ENCODE measurements around the gene CD302.

DNA sequence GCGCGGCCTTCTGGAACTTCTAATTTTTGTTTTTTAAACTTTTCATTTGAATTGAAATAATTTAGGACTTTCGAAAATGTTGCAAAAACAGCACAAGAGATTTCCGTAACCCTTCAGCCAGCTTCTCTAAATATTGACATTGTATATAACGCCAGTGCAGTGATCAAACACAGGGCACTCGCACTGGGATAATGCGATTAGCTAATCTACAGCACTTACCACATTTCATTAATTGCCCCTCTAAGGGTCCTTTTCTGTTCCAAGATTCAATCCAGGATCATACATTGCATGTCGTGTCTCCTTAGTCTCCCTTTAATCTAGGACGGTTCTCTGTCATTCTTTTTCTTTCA, 343 bp upstream of the CD302 start:
- TF ChIP-seq, protein P1, sequence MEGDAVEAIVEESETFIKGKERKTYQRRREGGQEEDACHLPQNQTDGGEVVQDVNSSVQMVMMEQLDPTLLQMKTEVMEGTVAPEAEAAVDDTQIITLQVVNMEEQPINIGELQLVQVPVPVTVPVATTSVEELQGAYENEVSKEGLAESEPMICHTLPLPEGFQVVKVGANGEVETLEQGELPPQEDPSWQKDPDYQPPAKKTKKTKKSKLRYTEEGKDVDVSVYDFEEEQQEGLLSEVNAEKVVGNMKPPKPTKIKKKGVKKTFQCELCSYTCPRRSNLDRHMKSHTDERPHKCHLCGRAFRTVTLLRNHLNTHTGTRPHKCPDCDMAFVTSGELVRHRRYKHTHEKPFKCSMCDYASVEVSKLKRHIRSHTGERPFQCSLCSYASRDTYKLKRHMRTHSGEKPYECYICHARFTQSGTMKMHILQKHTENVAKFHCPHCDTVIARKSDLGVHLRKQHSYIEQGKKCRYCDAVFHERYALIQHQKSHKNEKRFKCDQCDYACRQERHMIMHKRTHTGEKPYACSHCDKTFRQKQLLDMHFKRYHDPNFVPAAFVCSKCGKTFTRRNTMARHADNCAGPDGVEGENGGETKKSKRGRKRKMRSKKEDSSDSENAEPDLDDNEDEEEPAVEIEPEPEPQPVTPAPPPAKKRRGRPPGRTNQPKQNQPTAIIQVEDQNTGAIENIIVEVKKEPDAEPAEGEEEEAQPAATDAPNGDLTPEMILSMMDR (IDR thresholded peaks at IDR 0.05) = no peak
- TF ChIP-seq POLR2AphosphoS5 (IDR thresholded peaks at IDR 0.05) (no peak), POLR2A (IDR thresholded peaks at IDR 0.05) (no peak), EP300 (IDR thresholded peaks at IDR 0.05; ENCODE audit: low read depth) (no peak)

Measured in transverse colon (tissue), 4 donors.